Measurements from ENCODE around the gene RMC1.

- TF ChIP-seq CTCF (IDR thresholded peaks at IDR 0.05; ENCODE audit: insufficient read depth, low read depth, low read length), result no peak
- no peak for TF ChIP-seq EZH2 (IDR thresholded peaks at IDR 0.05; ENCODE audit: insufficient read depth, low read length)
Measured at GRCh38 chr18:23487738-23488570, 15.4 kb upstream of the RMC1 start.

Measured in astrocyte (in vitro differentiated cells and primary cell).